Adipose tissue (tissue), 3 donors: ENCODE results near the gene GALM. TPM values are rescaled to one million over a fixed set of nuclear protein-coding genes. Genes with fewer than 3 reads are reported as not detected.
"Not testable (repeated sequence)": the region's sequence is repeated elsewhere in the genome, so short reads cannot be mapped to it uniquely, and the experiment has no call there.

ENCODE experiments used
- H3K27ac ChIP-seq: one replicate; pipeline ENCODE4 v1.5.1; 2013; ENCODE audit warnings: low read depth, low read length
- WGBS, 3 donors: extraction: QIAGEN DNeasy Blood & Tissue Kit; methylation state at CpG; one replicate each; pipeline ENCODE4 v1.1.7; 2013; 5-methylcytosine and 5-hydroxymethylcytosine counted together
- polyA plus RNA-seq, 3 donors: library from polyadenylated mRNA; stranded (reverse); fragments of 200-250 nt; gene quantifications; one replicate each; pipeline ENCODE4 v1.2.3, GENCODE V29; 2013
- donor health status: healthy with polysubstance abuse.
- donor health status: Bipolar disorder and iron deficiency.
- donor health status: healthy.

GALM gene
- polyA plus RNA-seq, 3 donors = 6.7 to 11.0 (median 7.8) TPM

DNA sequence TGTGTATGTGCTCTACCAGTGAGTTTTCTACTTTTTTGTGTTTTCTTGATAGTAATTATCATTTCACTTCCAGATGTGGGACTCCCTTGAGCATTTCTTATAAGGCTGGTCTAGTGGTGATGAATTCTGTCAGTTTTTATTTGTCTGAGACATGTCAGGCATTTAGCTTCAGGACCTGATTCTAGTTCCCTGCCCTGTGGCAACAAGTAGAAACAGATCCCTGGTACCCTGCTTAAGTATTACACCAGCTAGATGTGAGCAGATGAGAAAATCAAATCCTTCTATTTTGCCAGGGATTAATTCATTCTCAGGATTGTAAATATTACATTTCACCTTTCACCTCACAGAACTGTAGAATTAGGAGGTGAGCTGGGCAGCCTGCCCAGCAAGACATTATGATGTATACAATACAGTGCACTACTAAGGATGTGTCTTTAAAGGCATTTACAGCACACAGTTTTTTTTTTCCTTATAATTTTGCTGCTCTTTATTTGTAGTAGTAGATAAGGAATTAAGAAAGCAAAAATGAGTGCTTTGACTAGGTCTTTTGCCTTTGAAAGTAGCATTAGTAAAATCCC lies 35.1 kb downstream of the GALM start:
- no peak overlapping the region for H3K27ac ChIP-seq

DNA sequence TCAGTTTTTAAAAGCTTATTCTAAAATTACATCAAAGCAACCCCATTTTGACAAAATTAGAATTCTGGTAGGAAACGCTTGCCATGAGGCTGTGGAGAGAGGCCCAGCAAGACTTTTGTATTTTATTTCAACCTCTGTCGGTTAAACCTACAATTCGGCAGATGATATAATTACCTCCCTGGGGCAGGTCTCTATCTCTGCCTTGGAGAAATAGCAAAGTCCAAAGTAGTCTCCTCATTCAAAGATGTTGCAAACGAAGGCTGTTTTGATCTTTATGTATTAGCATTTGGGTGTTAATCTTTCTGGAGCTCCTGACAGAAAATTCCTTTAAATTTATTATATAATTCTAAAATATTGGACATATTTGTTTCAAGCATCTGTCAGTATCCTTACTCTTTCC lies 35.6 kb downstream of the GALM start:
- WGBS, 3 donors = 88 to 95% (median 92%) methylated on average over 4 of the region's 4 CpGs

DNA sequence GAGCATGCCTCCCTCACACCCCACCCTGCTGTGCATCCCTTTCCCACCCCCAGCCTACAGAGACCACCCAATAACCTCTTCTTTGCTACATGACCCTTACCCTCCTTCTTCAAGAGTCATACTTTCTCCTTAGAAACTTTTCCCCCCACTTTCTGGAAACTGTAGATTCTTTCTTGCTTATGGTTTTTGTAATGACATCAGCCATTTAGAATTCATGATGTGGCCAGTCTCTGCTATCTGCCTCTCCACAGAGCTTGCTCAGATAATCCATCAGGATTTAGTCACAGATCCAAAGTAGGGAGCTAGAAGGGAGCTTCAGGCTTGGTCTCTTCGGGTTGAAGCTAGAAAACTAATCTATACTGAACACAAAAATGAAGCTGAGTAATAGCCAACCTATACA lies 36.5 kb downstream of the GALM start:
- H3K27ac ChIP-seq = no peak overlapping the region
- 61 to 74% (median 73%) methylated on average over 1 of the region's 1 CpG for WGBS, 3 donors

More for the DNA sequence above, 35.6 kb downstream of the GALM start:
- H3K27ac ChIP-seq = no peak overlapping the region

- not testable (repeated sequence) for H3K27ac ChIP-seq
- WGBS, 3 donors = 96 to 99% (median 98%) methylated on average over 5 of the region's 5 CpGs
Observed at GRCh38 chr2:38703336-38703735, 37.4 kb downstream of the GALM start.

DNA sequence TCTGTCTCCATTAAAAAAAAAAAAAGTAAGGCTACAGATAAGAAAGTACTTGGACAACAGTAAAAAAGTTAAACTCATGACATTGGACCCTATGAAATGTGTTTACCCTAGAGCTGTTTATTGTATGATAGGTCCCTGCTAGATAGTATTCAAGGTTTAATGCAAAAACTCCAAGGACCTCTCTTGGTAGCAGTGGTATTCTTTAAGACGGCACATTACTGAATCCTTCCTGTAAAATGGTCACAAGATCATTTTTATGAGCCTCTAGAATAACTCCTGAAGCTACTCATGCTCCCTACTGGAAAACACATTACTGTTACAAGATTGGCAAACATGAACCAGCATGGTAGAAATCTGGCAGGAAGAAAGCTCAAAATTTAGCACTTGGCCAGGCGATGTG lies 38.8 kb downstream of the GALM start:
- WGBS, 3 donors = 46 to 95% (median 92%) methylated on average over 2 of the region's 2 CpGs
- H3K27ac ChIP-seq = no peak overlapping the region

DNA sequence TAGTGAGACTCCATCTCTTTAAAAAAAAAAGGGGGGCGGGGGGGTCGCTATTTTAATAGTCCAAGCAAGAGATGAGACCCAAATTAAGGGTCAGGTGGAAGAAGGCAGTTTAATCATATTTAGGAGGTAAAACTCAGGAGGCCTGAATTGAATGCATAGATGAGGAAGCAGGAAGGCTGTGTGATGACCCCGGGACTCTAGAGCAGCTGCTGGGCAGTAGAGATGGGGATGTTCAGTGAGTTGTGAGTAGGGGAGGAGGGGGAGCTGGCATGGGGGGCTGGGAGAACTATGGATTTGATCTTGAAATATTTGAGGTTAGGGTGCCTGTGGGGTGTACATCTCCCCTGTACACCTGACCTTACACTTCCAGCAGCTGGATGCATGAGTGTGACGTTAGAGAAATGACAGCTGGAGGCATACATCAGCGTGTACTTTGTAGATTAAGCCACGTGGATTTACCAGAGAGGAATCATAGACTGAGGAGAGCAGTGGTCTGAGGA lies 41.0 kb downstream of the GALM start:
- WGBS, 3 donors = 69 to 86% (median 84%) methylated on average over 6 of the region's 6 CpGs
- H3K27ac ChIP-seq = no peak overlapping the region

DNA sequence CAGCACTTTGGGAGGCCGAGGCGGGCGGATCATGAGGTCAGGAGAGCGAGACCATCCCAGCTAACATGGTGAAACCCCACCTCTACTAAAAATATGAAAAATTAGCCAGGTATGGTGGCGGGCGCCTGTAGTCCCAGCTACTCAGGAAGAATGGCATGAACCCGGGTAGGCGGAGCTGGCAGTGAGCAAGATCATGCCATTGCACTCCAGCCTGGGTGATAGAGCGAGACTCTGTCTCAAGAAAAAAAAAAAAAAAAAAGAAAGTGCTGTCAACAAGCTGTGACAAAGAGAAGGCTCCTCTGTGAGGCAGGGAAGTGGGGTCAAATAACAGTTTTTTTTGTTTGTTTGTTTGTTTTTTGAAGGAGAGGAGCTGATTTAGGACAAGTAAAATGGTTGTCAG lies 42.6 kb downstream of the GALM start:
- H3K27ac ChIP-seq = not testable (repeated sequence)
- WGBS, 3 donors = 94 to 97% (median 94%) methylated on average over 9 of the region's 9 CpGs

GRCh38 chr2:38708900-38709566 lies 43.1 kb downstream of the GALM start:
- WGBS, 3 donors = 83 to 89% (median 84%) methylated on average over 12 of the region's 12 CpGs
- no peak overlapping the region for H3K27ac ChIP-seq

GRCh38 chr2:38709567-38710194 lies 43.8 kb downstream of the GALM start:
- no peak overlapping the region for H3K27ac ChIP-seq
- 70 to 78% (median 71%) methylated on average over 5 of the region's 5 CpGs for WGBS, 3 donors

DNA sequence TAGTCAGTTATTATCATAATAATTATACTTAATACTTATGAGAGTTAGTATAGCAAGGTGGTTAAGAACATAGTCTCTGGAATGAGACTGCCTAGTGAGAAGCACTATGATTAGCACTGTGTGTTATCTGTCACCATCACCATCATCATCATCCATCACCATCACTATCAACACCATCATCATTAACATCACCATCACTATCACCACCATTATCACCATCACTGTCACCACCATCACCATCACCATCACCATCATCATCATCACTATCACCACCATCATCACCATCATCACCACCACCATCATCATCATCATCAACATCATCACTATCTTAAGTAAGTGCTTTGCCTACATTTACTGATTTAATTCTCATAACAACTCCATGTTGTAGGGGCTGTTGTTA lies 45.6 kb downstream of the GALM start:
- no peak overlapping the region for H3K27ac ChIP-seq

GRCh38 chr2:38712413-38712812 lies 46.5 kb downstream of the GALM start:
- WGBS, 3 donors = 96 to 98% (median 98%) methylated on average over 7 of the region's 7 CpGs

DNA sequence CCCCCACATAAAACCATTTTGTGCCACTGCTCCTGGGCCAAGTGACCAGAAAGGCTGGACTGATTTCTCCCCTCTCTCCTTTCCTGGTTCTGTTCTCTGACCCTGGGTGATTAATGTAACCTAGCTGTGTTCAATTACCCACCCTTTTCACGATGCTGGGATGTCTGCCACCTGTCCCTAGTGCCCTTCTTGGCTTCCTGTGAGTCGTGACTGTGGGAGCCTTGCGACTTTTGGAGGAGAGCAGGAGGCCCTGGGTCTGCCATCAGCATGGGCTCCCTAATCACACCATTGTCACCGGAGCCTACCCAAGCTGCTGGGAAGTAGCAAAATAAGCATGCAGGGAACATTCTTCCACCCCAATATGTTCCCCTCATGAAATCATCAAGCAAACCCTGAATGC lies 47.0 kb downstream of the GALM start:
- no peak overlapping the region for H3K27ac ChIP-seq
- 72 to 80% (median 80%) methylated on average over 4 of the region's 4 CpGs for WGBS, 3 donors

More at GRCh38 chr2:38712413-38712812, 46.5 kb downstream of the GALM start:
- H3K27ac ChIP-seq = no peak overlapping the region

DNA sequence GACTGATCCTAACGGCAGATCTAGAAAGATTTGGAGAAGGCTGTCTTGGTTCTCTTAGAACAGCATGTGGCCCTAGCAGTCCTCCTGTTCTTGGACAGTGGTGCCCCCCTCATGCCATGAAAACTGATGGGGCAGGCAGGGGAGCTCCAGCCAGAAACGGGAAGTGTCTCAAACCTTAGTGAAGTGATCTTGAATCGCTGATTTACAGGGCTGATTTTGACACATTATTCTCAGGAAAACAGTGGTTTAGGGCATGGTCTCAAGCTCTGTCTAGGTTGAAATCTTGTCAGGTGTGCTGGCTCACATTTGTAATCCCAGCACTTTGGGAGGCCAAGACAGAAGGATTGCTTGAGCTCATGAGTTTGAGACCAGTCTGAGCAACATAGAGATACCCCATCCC lies 47.4 kb downstream of the GALM start:
- H3K27ac ChIP-seq = no peak overlapping the region
- WGBS, 3 donors = 55 to 85% (median 73%) methylated on average over 3 of the region's 3 CpGs

DNA sequence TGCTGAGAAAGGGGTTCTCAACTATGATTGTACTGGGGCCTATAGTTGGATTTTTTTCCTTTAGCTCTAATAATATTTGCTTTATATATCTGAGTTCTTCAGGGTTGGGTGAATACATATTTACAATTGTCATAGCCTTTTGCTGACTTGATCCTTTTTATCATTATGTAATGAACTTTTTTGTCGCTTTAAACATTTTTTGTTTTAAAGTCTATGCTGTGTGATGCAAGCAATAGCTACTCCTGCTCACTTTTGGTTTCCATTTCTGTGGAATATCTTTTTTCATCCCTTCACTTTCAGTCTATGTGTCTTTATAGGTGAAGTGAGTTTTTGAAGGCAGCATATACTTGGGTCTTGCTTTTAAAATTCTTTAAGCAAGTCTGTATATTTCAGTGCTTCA lies 49.0 kb downstream of the GALM start:
- WGBS, 3 donors = 43 to 100% (median 89%) methylated on average over 1 of the region's 1 CpG

GRCh38 chr2:38716185-38716584 lies 50.3 kb downstream of the GALM start:
- 83 to 87% (median 84%) methylated on average over 6 of the region's 6 CpGs for WGBS, 3 donors
- no peak overlapping the region for H3K27ac ChIP-seq

More for the DNA sequence above, 49.0 kb downstream of the GALM start:
- H3K27ac ChIP-seq = not testable (repeated sequence)

DNA sequence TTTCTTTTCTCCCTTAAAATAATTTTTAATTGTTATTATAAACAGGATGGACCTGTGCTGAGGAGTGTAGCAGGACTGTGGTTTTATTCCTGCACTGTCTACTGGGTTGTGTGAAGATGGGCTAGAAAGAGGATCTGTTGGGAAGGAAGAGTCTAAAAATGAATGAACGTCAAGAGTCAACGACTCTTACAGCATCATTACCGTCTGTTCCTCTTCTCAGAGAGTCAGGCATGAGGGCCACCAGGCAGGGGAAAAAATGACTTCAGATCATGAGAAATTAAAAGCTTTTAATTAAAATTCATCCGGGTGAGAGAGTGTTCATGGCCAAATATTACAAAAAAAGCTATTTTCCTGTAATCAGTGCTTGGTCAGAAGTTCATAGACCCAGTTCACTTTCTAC lies 52.7 kb downstream of the GALM start:
- no peak overlapping the region for H3K27ac ChIP-seq
- 67 to 92% (median 83%) methylated on average over 4 of the region's 4 CpGs for WGBS, 3 donors

DNA sequence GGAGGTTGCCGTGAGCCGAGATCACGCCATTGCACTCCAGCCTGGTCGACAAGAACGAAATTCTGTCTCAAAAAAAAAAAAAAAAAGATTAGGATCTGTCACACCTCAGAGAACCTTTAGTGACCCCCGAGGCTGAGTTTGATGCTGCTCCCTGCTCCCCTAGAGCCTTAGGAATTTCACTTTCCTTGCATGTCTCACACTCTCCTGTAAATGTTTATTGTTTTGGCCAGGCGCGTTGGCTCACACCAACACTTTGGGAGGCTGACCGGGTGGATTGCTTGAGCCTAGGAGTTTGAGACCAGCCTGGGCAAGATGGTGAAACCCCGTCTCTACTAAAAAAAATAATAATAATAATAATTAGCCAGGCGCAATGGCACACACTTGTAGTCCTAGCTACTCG lies 53.8 kb downstream of the GALM start:
- no peak overlapping the region for H3K27ac ChIP-seq
- 95 to 96% (median 95%) methylated on average over 12 of the region's 12 CpGs for WGBS, 3 donors

DNA sequence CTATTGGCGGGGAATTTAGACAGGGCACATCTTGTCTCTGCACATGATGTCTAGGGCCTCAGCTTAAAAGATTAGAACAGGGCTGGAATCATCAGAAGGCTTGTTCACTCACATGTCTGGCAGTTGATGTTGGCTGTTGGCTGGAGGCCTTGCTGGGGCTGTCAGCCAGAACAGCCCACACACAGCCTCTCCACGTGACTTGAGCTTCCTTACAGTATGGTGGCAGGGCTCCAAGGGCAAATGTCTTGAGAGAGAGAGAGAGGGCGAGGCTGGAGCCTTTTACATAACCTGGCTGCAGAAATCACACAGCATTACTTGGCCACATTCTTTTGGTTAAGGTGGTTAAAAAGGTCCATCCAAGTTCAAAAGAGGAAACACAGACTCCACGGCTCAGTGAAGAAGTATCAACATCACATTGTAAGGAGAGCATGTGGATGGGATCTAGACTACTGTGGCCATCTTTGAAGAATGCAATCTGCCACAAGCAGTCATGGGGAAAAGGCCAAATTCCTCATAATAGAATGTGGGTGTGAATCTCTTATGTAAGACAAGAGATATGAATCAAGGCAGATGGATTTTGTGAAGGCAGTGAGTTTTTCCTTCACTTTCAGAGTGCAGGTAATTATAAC lies 54.8 kb downstream of the GALM start:
- WGBS, 3 donors = 39 to 45% (median 39%) methylated on average over 4 of the region's 4 CpGs

DNA sequence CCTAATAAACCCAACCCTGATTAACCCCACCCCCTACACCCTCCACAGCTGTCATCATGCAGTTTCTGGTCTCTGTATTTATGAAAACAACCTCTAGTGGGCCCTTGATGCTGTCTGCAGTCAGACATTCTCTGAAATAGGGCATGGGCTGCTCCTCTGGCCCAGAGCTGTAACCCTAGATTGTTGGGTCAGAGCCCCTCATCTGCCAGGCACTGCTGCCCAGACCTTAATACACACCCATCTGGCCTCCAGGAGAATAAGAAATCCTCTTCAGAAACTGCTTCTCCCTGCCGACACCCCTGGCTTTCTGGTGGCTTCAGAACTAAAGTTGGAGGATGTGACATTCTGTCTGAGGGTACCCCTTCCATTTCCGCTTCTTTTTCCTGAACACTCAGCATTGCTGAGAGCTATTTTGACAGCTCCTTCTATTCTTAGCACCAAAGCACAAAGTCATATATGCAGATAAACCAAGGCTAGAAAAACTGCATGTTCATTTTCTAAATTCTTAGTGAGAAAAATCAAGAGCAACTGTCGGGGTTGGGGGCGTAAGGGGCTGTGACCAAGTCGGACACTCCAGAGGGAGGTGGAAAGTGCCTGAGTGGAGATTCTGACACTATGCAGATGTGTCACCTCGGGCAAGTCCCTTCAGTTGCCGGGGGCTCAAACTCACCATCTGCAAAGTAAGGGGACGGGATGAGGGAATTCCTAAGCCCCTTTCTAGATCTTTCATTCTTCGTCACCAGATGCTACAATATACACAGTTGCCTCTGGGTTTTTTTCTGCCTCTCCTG lies 56.6 kb downstream of the GALM start:
- no peak overlapping the region for H3K27ac ChIP-seq
- 51 to 64% (median 58%) methylated on average over 9 of the region's 9 CpGs for WGBS, 3 donors

More for the DNA sequence above, 54.8 kb downstream of the GALM start:
- no peak overlapping the region for H3K27ac ChIP-seq
